Neural cell (in vitro differentiated cells): ENCODE measurements around the gene SPAG16. TPM values are rescaled to one million over a fixed set of nuclear protein-coding genes. Genes with fewer than 3 reads are reported as not detected.

Source experiments
- H2AFZ ChIP-seq: fragments of 200-600, 300-800 bp; sonication (generic), shearing (Covaris generic); 2 replicates; pipeline ENCODE4 v1.6.0; 2014; ENCODE audit warnings: low read depth, mild to moderate bottlenecking, antibody characterized with exemption, low read length, moderate library complexity
- H3F3A ChIP-seq: fragments of 200-600 bp; shearing (Covaris generic); 2 replicates; pipeline ENCODE4 v1.6.1; 2016; ENCODE audit warnings: mild to moderate bottlenecking, moderate library complexity, mixed read lengths, antibody characterized with exemption, low read length; ENCODE audit not compliant: insufficient read depth, poor library complexity, severe bottlenecking
- H3K27ac ChIP-seq: fragments of 200-600, 300-800 bp; sonication (generic), shearing (Covaris generic); 2 replicates; pipeline ENCODE4 v1.5.1; 2014; ENCODE audit warnings: mild to moderate bottlenecking, low read length, moderate library complexity
- H3K27me3 ChIP-seq: fragments of 300-800, 200-600 bp; sonication (generic), shearing (Covaris generic); 2 replicates; pipeline ENCODE4 v1.6.0; 2014; ENCODE audit warnings: mild to moderate bottlenecking, low read depth, low read length, moderate library complexity; ENCODE audit not compliant: insufficient read depth
- H3K36me3 ChIP-seq: fragments of 300-800, 200-600 bp; sonication (generic), shearing (Covaris generic); 2 replicates; pipeline ENCODE4 v1.5.1; 2014; ENCODE audit warnings: mild to moderate bottlenecking, antibody characterized with exemption, low read length, moderate library complexity; ENCODE audit not compliant: insufficient read depth
- H3K4me2 ChIP-seq: fragments of 300-800, 200-600 bp; sonication (generic), shearing (Covaris generic); 2 replicates; pipeline ENCODE4 v1.6.0; 2014; ENCODE audit warnings: mild to moderate bottlenecking, low read length
- H3K4me3 ChIP-seq: fragments of 300-800, 200-600 bp; sonication (generic), shearing (Covaris generic); 2 replicates; pipeline ENCODE4 v1.5.1; 2014; ENCODE audit warnings: mild to moderate bottlenecking, low read length, moderate library complexity
- H3K79me2 ChIP-seq: fragments of 200-600 bp; shearing (Covaris generic); replicated peaks from 2 replicates; pipeline ENCODE4 v1.6.0; 2014; ENCODE audit warnings: mild to moderate bottlenecking, low read length, moderate library complexity; ENCODE audit not compliant: insufficient read depth
- H3K9ac ChIP-seq: fragments of 300-800, 200-600 bp; sonication (generic), shearing (Covaris generic); 2 replicates; pipeline ENCODE4 v1.6.1; 2016; ENCODE audit warnings: mild to moderate bottlenecking, low read length, mixed read lengths
- H3K9me2 ChIP-seq: fragments of 200-600 bp; shearing (Covaris generic); 2 replicates; pipeline ENCODE4 v1.6.1; 2016; ENCODE audit warnings: mild to moderate bottlenecking, low read length, mixed read lengths; ENCODE audit not compliant: insufficient read depth
- H3K9me3 ChIP-seq: fragments of 200-600, 300-800 bp; sonication (generic), shearing (Covaris generic); 2 replicates; pipeline ENCODE4 v1.6.1; 2016; ENCODE audit warnings: mild to moderate bottlenecking, mixed run types, low read length, moderate library complexity, mixed read lengths
- H4K20me1 ChIP-seq: fragments of 200-600 bp; shearing (Covaris generic); 2 replicates; pipeline ENCODE4 v1.6.1; 2016; ENCODE audit warnings: mild to moderate bottlenecking, mixed run types; ENCODE audit not compliant: insufficient read depth
- EP300 ChIP-seq: fragments of 450-650 bp; conservative IDR thresholded peaks from 2 replicates; pipeline ENCODE4 v1.6.1; 2014; ENCODE audit warnings: antibody characterized with exemption, mild to moderate bottlenecking, moderate library complexity; ENCODE audit not compliant: poor library complexity, severe bottlenecking
- EZH2 ChIP-seq: fragments of 200-600, 300-800 bp; shearing (Covaris generic), sonication (generic); IDR thresholded peaks from 2 replicates; pipeline ENCODE4 v1.6.1; 2014; ENCODE audit warnings: antibody characterized with exemption, low read length, borderline replicate concordance, mild to moderate bottlenecking; ENCODE audit not compliant: insufficient read depth, poor library complexity, severe bottlenecking
- MXI1 ChIP-seq: fragments of 450-650 bp; conservative IDR thresholded peaks from 2 replicates; pipeline ENCODE4 v1.6.1; 2014; ENCODE audit warnings: antibody characterized with exemption, mild to moderate bottlenecking; ENCODE audit not compliant: poor library complexity, severe bottlenecking
- POLR2AphosphoS5 ChIP-seq: IDR thresholded peaks from 2 replicates; pipeline ENCODE4 v1.6.1; 2012
- RAD21 ChIP-seq: fragments of 450-650 bp; conservative IDR thresholded peaks from 2 replicates; pipeline ENCODE4 v1.6.1; 2014; ENCODE audit warnings: antibody characterized with exemption, mild to moderate bottlenecking, moderate library complexity
- SMC3 ChIP-seq: fragments of 450-650 bp; conservative IDR thresholded peaks from 2 replicates; pipeline ENCODE4 v1.6.1; 2014; ENCODE audit warnings: antibody characterized with exemption, mild to moderate bottlenecking, moderate library complexity; ENCODE audit not compliant: poor library complexity
- TAF1 ChIP-seq: IDR thresholded peaks from 2 replicates; pipeline ENCODE4 v1.6.1; 2012; ENCODE audit warnings: low read depth
- polyA plus RNA-seq: library from polyadenylated mRNA; depleted of rRNA; stranded (reverse); fragments of >200 nt; gene quantifications from 2 replicates; pipeline ENCODE4 v1.2.3, GENCODE V29; 2014
- TF ChIP-seq, protein P1 (sequence below): IDR thresholded peaks from 2 replicates; pipeline ENCODE4 v1.6.1; 2012; ENCODE audit warnings: borderline replicate concordance
- TF ChIP-seq, protein P2 (sequence below): fragments of 450-650 bp; IDR thresholded peaks from 2 replicates; pipeline ENCODE4 v1.5.1; 2014; ENCODE audit warnings: antibody characterized with exemption, mild to moderate bottlenecking, moderate library complexity; ENCODE audit not compliant: poor library complexity, severe bottlenecking

SPAG16 gene
- polyA plus RNA-seq, 1 donor from 2014 or later: 75.4 TPM

DNA sequence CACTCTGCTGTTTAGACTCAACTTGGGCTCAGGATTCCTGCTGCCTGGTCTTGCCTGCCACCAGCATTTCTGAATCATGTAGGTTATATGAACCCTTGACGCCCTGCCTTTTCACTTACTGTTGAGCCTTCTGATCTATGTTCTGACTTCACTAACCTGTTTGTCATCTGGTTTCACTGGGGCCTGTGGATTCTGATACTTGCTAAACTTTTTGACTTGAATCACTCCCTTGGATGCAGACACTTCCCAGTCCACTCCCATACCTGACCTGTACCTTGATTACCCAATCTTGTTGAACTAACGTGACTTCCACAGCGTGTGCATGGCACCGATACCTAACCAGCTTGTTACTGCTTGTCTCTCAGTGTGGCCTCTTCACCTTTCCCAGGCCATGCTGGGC is 35.6 kb upstream of the SPAG16 start:
- peaks cover 5% of the 10 kb centered on the region for H3F3A ChIP-seq
- no peak overlapping the region for H3K4me3 ChIP-seq
- H2AFZ ChIP-seq: no peak overlapping the region
- H3K27ac ChIP-seq: no peak overlapping the region
- no peaks in the 10 kb centered on the region for H3K9me2 ChIP-seq
- no peak overlapping the region for H3K4me2 ChIP-seq
- no peaks in the 10 kb centered on the region for H3K9me3 ChIP-seq
- no peaks in the 10 kb centered on the region for H3K79me2 ChIP-seq
- H3K9ac ChIP-seq: no peak overlapping the region
- TF ChIP-seq POLR2AphosphoS5 (no peak), SMC3 (no peak)
- TF ChIP-seq, protein P1, sequence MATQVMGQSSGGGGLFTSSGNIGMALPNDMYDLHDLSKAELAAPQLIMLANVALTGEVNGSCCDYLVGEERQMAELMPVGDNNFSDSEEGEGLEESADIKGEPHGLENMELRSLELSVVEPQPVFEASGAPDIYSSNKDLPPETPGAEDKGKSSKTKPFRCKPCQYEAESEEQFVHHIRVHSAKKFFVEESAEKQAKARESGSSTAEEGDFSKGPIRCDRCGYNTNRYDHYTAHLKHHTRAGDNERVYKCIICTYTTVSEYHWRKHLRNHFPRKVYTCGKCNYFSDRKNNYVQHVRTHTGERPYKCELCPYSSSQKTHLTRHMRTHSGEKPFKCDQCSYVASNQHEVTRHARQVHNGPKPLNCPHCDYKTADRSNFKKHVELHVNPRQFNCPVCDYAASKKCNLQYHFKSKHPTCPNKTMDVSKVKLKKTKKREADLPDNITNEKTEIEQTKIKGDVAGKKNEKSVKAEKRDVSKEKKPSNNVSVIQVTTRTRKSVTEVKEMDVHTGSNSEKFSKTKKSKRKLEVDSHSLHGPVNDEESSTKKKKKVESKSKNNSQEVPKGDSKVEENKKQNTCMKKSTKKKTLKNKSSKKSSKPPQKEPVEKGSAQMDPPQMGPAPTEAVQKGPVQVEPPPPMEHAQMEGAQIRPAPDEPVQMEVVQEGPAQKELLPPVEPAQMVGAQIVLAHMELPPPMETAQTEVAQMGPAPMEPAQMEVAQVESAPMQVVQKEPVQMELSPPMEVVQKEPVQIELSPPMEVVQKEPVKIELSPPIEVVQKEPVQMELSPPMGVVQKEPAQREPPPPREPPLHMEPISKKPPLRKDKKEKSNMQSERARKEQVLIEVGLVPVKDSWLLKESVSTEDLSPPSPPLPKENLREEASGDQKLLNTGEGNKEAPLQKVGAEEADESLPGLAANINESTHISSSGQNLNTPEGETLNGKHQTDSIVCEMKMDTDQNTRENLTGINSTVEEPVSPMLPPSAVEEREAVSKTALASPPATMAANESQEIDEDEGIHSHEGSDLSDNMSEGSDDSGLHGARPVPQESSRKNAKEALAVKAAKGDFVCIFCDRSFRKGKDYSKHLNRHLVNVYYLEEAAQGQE: no peak
- H3K27me3 ChIP-seq: peaks cover 9% of the 10 kb centered on the region
- no peaks in the 10 kb centered on the region for H4K20me1 ChIP-seq
- H3K36me3 ChIP-seq: no peaks in the 10 kb centered on the region

DNA sequence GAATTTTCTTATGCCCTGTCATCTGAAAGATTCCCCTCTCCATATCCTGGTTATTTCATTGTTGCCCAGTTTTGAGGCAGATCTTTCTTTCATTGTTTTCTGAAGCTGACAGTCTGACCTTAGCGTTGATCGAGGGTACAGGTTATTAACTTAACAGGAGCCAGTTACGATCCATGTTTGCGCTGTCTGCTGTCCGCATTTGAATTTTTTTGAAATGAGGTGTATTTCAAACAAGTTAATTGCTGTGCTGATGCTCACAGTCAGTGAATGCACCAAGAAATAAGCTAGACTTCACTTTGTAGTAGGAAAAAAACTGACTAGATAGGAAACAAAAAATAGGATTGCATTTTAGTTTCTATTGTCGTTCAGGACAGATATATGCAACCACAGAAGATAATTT is 34.8 kb upstream of the SPAG16 start:
- no peak overlapping the region for H3K9ac ChIP-seq
- H3K9me3 ChIP-seq: no peaks in the 10 kb centered on the region
- H2AFZ ChIP-seq: no peak overlapping the region
- H3K27ac ChIP-seq: no peak overlapping the region
- no peak overlapping the region for H3K4me2 ChIP-seq
- no peaks in the 10 kb centered on the region for H3K36me3 ChIP-seq
- no peaks in the 10 kb centered on the region for H3K9me2 ChIP-seq
- TF ChIP-seq TAF1 (no peak), MXI1 (no peak), EP300 (no peak), RAD21 (no peak), EZH2 (no peak), POLR2AphosphoS5 (no peak), SMC3 (no peak)
- TF ChIP-seq, protein P2, sequence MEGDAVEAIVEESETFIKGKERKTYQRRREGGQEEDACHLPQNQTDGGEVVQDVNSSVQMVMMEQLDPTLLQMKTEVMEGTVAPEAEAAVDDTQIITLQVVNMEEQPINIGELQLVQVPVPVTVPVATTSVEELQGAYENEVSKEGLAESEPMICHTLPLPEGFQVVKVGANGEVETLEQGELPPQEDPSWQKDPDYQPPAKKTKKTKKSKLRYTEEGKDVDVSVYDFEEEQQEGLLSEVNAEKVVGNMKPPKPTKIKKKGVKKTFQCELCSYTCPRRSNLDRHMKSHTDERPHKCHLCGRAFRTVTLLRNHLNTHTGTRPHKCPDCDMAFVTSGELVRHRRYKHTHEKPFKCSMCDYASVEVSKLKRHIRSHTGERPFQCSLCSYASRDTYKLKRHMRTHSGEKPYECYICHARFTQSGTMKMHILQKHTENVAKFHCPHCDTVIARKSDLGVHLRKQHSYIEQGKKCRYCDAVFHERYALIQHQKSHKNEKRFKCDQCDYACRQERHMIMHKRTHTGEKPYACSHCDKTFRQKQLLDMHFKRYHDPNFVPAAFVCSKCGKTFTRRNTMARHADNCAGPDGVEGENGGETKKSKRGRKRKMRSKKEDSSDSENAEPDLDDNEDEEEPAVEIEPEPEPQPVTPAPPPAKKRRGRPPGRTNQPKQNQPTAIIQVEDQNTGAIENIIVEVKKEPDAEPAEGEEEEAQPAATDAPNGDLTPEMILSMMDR: no peak
- TF ChIP-seq, protein P1: no peak
- H3K79me2 ChIP-seq: no peaks in the 10 kb centered on the region
- peaks cover 9% of the 10 kb centered on the region for H3F3A ChIP-seq
- H3K27me3 ChIP-seq: peaks cover 9% of the 10 kb centered on the region
- no peak overlapping the region for H3K4me3 ChIP-seq
- no peaks in the 10 kb centered on the region for H4K20me1 ChIP-seq
